Mesendoderm (in vitro differentiated cells): Measurements from ENCODE around the gene NAB1.

Experiments used
- DNase-seq: peaks from one replicate; pipeline ENCODE4 v3.0.0; 2013
- H2AK5ac ChIP-seq: 2 replicates; pipeline ENCODE4 v1.6.1; 2013; ENCODE audit warnings: low read length, inconsistent platforms
- H2BK120ac ChIP-seq: 2 replicates; pipeline ENCODE4 v1.6.1; 2013; ENCODE audit warnings: low read depth, mild to moderate bottlenecking, low read length, moderate library complexity, mixed read lengths
- H2BK15ac ChIP-seq: replicated peaks from 2 replicates; pipeline ENCODE4 v1.6.1; 2013; ENCODE audit warnings: low read depth, mild to moderate bottlenecking, moderate library complexity
- H2BK5ac ChIP-seq: 2 replicates; pipeline ENCODE4 v1.6.1; 2013; ENCODE audit warnings: low read length, inconsistent platforms
- H3K18ac ChIP-seq: 2 replicates; pipeline ENCODE4 v1.6.1; 2013; ENCODE audit warnings: mild to moderate bottlenecking, low read length, mixed read lengths
- H3K23ac ChIP-seq: one replicate; pipeline ENCODE4 v1.6.1; 2013; ENCODE audit warnings: low read length
- H3K27ac ChIP-seq: 2 replicates; pipeline ENCODE4 v1.5.1; 2013; ENCODE audit warnings: low read depth, mild to moderate bottlenecking, inconsistent platforms, low read length, moderate library complexity
- H3K27me3 ChIP-seq: 2 replicates; pipeline ENCODE4 v1.6.1; 2013; ENCODE audit warnings: low read length, control low read depth, mild to moderate bottlenecking, inconsistent platforms; ENCODE audit not compliant: insufficient read depth, poor library complexity
- H3K36me3 ChIP-seq: 2 replicates; pipeline ENCODE4 v1.6.1; 2013; ENCODE audit warnings: low read length, inconsistent platforms; ENCODE audit not compliant: control insufficient read depth, insufficient read depth
- H3K4ac ChIP-seq: one replicate; pipeline ENCODE4 v1.6.1; 2013; ENCODE audit warnings: low read depth, mild to moderate bottlenecking, low read length, moderate library complexity
- H3K4me1 ChIP-seq: 2 replicates; pipeline ENCODE4 v1.6.1; 2013; ENCODE audit warnings: low read depth, low read length, inconsistent platforms; ENCODE audit not compliant: control insufficient read depth
- H3K4me2 ChIP-seq: 2 replicates; pipeline ENCODE4 v1.6.1; 2013; ENCODE audit warnings: low read length
- H3K4me3 ChIP-seq: 2 replicates; pipeline ENCODE4 v1.5.1; 2013; ENCODE audit warnings: mild to moderate bottlenecking, low read length
- H3K56ac ChIP-seq: one replicate; pipeline ENCODE4 v1.6.1; 2013; ENCODE audit warnings: low read length
- H3K79me1 ChIP-seq: 2 replicates; pipeline ENCODE4 v1.6.1; 2013; ENCODE audit warnings: low read length, inconsistent platforms
- H3K79me2 ChIP-seq: 2 replicates; pipeline ENCODE4 v1.6.1; 2013; ENCODE audit warnings: mild to moderate bottlenecking, low read length; ENCODE audit not compliant: control insufficient read depth, insufficient read depth
- H3K9ac ChIP-seq: 2 replicates; pipeline ENCODE4 v1.6.1; 2013; ENCODE audit warnings: low read length, inconsistent platforms
- H4K5ac ChIP-seq: one replicate; pipeline ENCODE4 v1.6.1; 2013; ENCODE audit warnings: low read length
- H4K8ac ChIP-seq: one replicate; pipeline ENCODE4 v1.6.1; 2013; ENCODE audit warnings: low read depth, mild to moderate bottlenecking, control low read depth, low read length, moderate library complexity
- WGBS: extraction: QIAGEN DNeasy Blood & Tissue Kit; methylation state at CpG from one replicate; pipeline ENCODE4 v1.1.7; 2013; ENCODE audit warnings: low lambda C conversion rate, missing lambda C conversion rate; ENCODE audit not compliant: insufficient coverage; ENCODE audit errors: extremely low coverage; 5-methylcytosine and 5-hydroxymethylcytosine counted together

The NAB1 gene

GRCh38 chr2:190635781-190636180, 13.1 kb upstream of the NAB1 start:
- Histone ChIP-seq H3K4me1 (peaks cover 12% of the 10 kb centered on the region), H3K4ac (no peak overlapping the region), H3K4me2 (no peak overlapping the region), H3K79me1 (no peaks in the 10 kb centered on the region), H3K9ac (no peak overlapping the region), H2AK5ac (no peak overlapping the region), H3K27ac (no peak overlapping the region), H3K36me3 (no peaks in the 10 kb centered on the region), H2BK120ac (no peak overlapping the region), H4K5ac (no peak overlapping the region), H3K23ac (no peak overlapping the region), H2BK15ac (peak overlapping the region; percentile 37), H3K27me3 (no peaks in the 10 kb centered on the region), H2BK5ac (no peak overlapping the region), H4K8ac (no peak overlapping the region), H3K79me2 (no peaks in the 10 kb centered on the region), H3K18ac (no peak overlapping the region), H3K4me3 (no peak overlapping the region), H3K56ac (no peak overlapping the region)
- peak; percentile 63 for DNase-seq
- whole genome bisulfite sequencing, result no CpG with 5 or more reads among the region's 4 CpGs

DNA sequence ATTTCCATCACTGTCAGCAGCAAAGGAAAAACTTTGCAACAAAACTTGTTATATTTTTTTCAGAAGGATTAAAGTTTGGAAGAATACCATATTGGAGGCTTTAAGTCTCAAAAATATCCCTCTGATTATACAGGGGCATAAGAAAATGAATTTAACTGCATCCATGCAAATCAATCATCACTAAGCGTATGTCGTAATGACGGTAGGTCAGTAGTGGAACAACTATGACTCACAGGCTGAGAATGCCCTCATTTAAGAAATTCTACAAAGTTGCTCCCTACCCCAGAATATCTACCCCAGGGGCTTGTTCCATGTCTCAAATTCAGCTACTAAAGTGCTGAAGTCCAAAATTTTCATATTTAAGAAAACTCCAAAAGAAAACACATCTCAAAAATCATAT, 12.5 kb upstream of the NAB1 start:
- Histone ChIP-seq H3K4ac (no peak overlapping the region), H3K4me3 (no peak overlapping the region)

GRCh38 chr2:190637281-190637734, 11.6 kb upstream of the NAB1 start:
- H3K79me2 ChIP-seq, result no peaks in the 10 kb centered on the region
- no peak overlapping the region for H3K27ac ChIP-seq
- no peaks in the 10 kb centered on the region for H3K79me1 ChIP-seq
- no peak overlapping the region for H3K4me2 ChIP-seq
- peak; percentile 83 for DNase-seq
- no peaks in the 10 kb centered on the region for H3K36me3 ChIP-seq
- H4K5ac ChIP-seq, result no peak overlapping the region
- H2BK5ac ChIP-seq, result peak overlapping the region; percentile 8
- H3K4me1 ChIP-seq, result peaks cover 14% of the 10 kb centered on the region
- no peak overlapping the region for H3K18ac ChIP-seq
- H3K9ac ChIP-seq, result peak overlapping the region; percentile 8
- no peak overlapping the region for H2AK5ac ChIP-seq
- H3K27me3 ChIP-seq, result no peaks in the 10 kb centered on the region
- no peak overlapping the region for H2BK15ac ChIP-seq
- no peak overlapping the region for H2BK120ac ChIP-seq
- WGBS, result no CpG with 5 or more reads among the region's 1 CpG
- H3K4ac ChIP-seq, result no peak overlapping the region
- H3K56ac ChIP-seq, result peak overlapping the region; percentile 75
- no peak overlapping the region for H3K23ac ChIP-seq
- no peak overlapping the region for H4K8ac ChIP-seq
- no peak overlapping the region for H3K4me3 ChIP-seq

More for the DNA sequence above, 12.5 kb upstream of the NAB1 start:
- H2BK120ac ChIP-seq, result no peak overlapping the region
- H3K23ac ChIP-seq, result no peak overlapping the region
- no peaks in the 10 kb centered on the region for H3K79me1 ChIP-seq
- H3K79me2 ChIP-seq, result no peaks in the 10 kb centered on the region
- H2BK5ac ChIP-seq, result no peak overlapping the region
- no peak overlapping the region for H3K27ac ChIP-seq
- no peak overlapping the region for H4K8ac ChIP-seq
- H3K9ac ChIP-seq, result no peak overlapping the region
- no peaks in the 10 kb centered on the region for H3K36me3 ChIP-seq
- no peak overlapping the region for H3K56ac ChIP-seq
- no peak overlapping the region for H2BK15ac ChIP-seq
- no peak overlapping the region for H2AK5ac ChIP-seq
- no CpG with 5 or more reads among the region's 3 CpGs for WGBS
- peak; percentile 83 for DNase-seq
- no peak overlapping the region for H3K18ac ChIP-seq
- H3K27me3 ChIP-seq, result no peaks in the 10 kb centered on the region
- H4K5ac ChIP-seq, result no peak overlapping the region
- H3K4me1 ChIP-seq, result peaks cover 13% of the 10 kb centered on the region
- no peak overlapping the region for H3K4me2 ChIP-seq

- Histone ChIP-seq H3K79me1 (no peaks in the 10 kb centered on the region), H3K36me3 (no peaks in the 10 kb centered on the region), H3K23ac (peak overlapping the region; percentile 59), H2BK5ac (no peak overlapping the region), H4K8ac (no peak overlapping the region), H3K4me3 (no peak overlapping the region), H2BK120ac (no peak overlapping the region), H3K27me3 (no peaks in the 10 kb centered on the region), H3K56ac (no peak overlapping the region), H3K18ac (no peak overlapping the region), H2BK15ac (no peak overlapping the region), H3K79me2 (no peaks in the 10 kb centered on the region), H3K27ac (no peak overlapping the region), H3K4me1 (peaks cover 14% of the 10 kb centered on the region), H3K9ac (no peak overlapping the region), H2AK5ac (no peak overlapping the region), H3K4ac (no peak overlapping the region), H4K5ac (no peak overlapping the region), H3K4me2 (no peak overlapping the region)
- no CpG with 5 or more reads among the region's 8 CpGs for WGBS
- no peak for DNase-seq
Measured at GRCh38 chr2:190637903-190638618, 10.8 kb upstream of the NAB1 start.

GRCh38 chr2:190640117-190640516, 8.8 kb upstream of the NAB1 start:
- H3K4me3 ChIP-seq, result no peak overlapping the region
- no peaks in the 10 kb centered on the region for H3K79me2 ChIP-seq
- H3K27me3 ChIP-seq, result no peaks in the 10 kb centered on the region
- no peak overlapping the region for H3K27ac ChIP-seq
- no peak overlapping the region for H3K9ac ChIP-seq
- H2BK120ac ChIP-seq, result no peak overlapping the region
- H3K4me2 ChIP-seq, result no peak overlapping the region
- H3K23ac ChIP-seq, result no peak overlapping the region
- no peak overlapping the region for H3K18ac ChIP-seq
- peaks cover 14% of the 10 kb centered on the region for H3K4me1 ChIP-seq
- H3K36me3 ChIP-seq, result no peaks in the 10 kb centered on the region
- no peak overlapping the region for H2BK15ac ChIP-seq
- no peak for DNase-seq
- H4K5ac ChIP-seq, result no peak overlapping the region
- H4K8ac ChIP-seq, result no peak overlapping the region
- no peaks in the 10 kb centered on the region for H3K79me1 ChIP-seq
- H3K4ac ChIP-seq, result no peak overlapping the region
- H2AK5ac ChIP-seq, result no peak overlapping the region
- no peak overlapping the region for H2BK5ac ChIP-seq
- no peak overlapping the region for H3K56ac ChIP-seq
- no CpG with 5 or more reads among the region's 1 CpG for WGBS

GRCh38 chr2:190641469-190641868, 7.4 kb upstream of the NAB1 start:
- Histone ChIP-seq H2BK15ac (no peak overlapping the region), H3K27me3 (no peaks in the 10 kb centered on the region), H4K5ac (no peak overlapping the region), H3K4me1 (peaks cover 14% of the 10 kb centered on the region), H3K23ac (no peak overlapping the region), H3K4me2 (no peak overlapping the region), H3K4me3 (no peak overlapping the region), H3K4ac (no peak overlapping the region), H3K36me3 (no peaks in the 10 kb centered on the region), H4K8ac (no peak overlapping the region), H3K18ac (no peak overlapping the region), H2BK5ac (no peak overlapping the region), H3K9ac (no peak overlapping the region), H3K56ac (peak overlapping the region; percentile 39), H3K79me1 (no peaks in the 10 kb centered on the region), H2AK5ac (peak overlapping the region; percentile 35), H3K79me2 (no peaks in the 10 kb centered on the region), H3K27ac (no peak overlapping the region), H2BK120ac (no peak overlapping the region)
- DNase-seq, result no peak
- no CpG with 5 or more reads among the region's 3 CpGs for WGBS
